CD4-positive, CD25-positive, alpha-beta regulatory T cell (primary cell): ENCODE results near the gene RBM19. TPM values are rescaled to one million over a fixed set of nuclear protein-coding genes. Genes with fewer than 3 reads are reported as not detected.
A peak's percentile ranks its signal among the peaks of the same experiment; 100 is the strongest.

ENCODE experiments used
- ATAC-seq, 2 donors: fragments of 150-1000 bp; cut with Tn5 transposase; one replicate each; pipeline ENCODE4 v1.10.0; 2021; ENCODE audit warnings: low read depth in 2 of 2, moderate number of reproducible peaks in 2 of 2, moderate library complexity in 1 of 2
- DNase-seq, 3 donors: peaks; one replicate each; pipeline versions ENCODE4 v3.0.0 to v3.0.0-alpha.2; 2012 to 2022; ENCODE audit warnings: mixed read lengths in 1 of 3
- H3K27ac ChIP-seq: one replicate; pipeline ENCODE4 v1.7.0; 2013; ENCODE audit warnings: mild to moderate bottlenecking, low read length; ENCODE audit not compliant: insufficient read depth, poor library complexity, severe bottlenecking
- H3K27me3 ChIP-seq: one replicate; pipeline ENCODE4 v1.7.0; 2013; ENCODE audit warnings: low read length; ENCODE audit not compliant: control insufficient read depth, insufficient read depth
- H3K36me3 ChIP-seq: one replicate; pipeline ENCODE4 v1.7.0; 2013; ENCODE audit warnings: mild to moderate bottlenecking, low read length, moderate library complexity; ENCODE audit not compliant: control insufficient read depth, insufficient read depth
- H3K4me1 ChIP-seq: 2 replicates; pipeline ENCODE4 v1.7.0; 2013; ENCODE audit warnings: mild to moderate bottlenecking, low read length; ENCODE audit not compliant: insufficient read depth, control insufficient read depth, poor library complexity, severe bottlenecking
- H3K4me3 ChIP-seq: one replicate; pipeline ENCODE4 v1.7.0; 2013; ENCODE audit warnings: low read depth, mild to moderate bottlenecking, low read length, moderate library complexity
- H3K9me3 ChIP-seq, 2 experiments: 1 replicate in 1 of 2; 2 replicates in 1 of 2; pipeline ENCODE4 v1.7.0; 2013; ENCODE audit warnings: low read length in 2 of 2, mild to moderate bottlenecking in 1 of 2, moderate library complexity in 1 of 2; ENCODE audit not compliant: control insufficient read depth in 2 of 2
- H3K27ac Mint-ChIP-seq, 3 donors: one replicate each; pipeline ENCODE4 v1.8.0; 2020 to 2022; ENCODE audit warnings: mild to moderate bottlenecking in 3 of 3, mixed read lengths in 3 of 3, moderate library complexity in 2 of 3
- H3K27me3 Mint-ChIP-seq: one replicate; pipeline ENCODE4 v1.8.0; 2022; ENCODE audit warnings: mild to moderate bottlenecking, mixed read lengths
- H3K36me3 Mint-ChIP-seq: one replicate; pipeline ENCODE4 v1.8.0; 2020; ENCODE audit warnings: mixed read lengths
- H3K4me1 Mint-ChIP-seq, 4 donors: one replicate each; pipeline ENCODE4 v1.8.0; 2020 to 2022; ENCODE audit warnings: mixed read lengths in 4 of 4, mild to moderate bottlenecking in 1 of 4
- H3K4me3 Mint-ChIP-seq, 4 donors: one replicate each; pipeline ENCODE4 v1.8.0; 2020 to 2022; ENCODE audit warnings: mild to moderate bottlenecking in 4 of 4, mixed read lengths in 4 of 4, moderate library complexity in 3 of 4
- H3K9me3 Mint-ChIP-seq, 7 donors: one replicate each; pipeline ENCODE4 v1.8.0; 2020 to 2022; ENCODE audit warnings: mixed read lengths in 7 of 7, mild to moderate bottlenecking in 3 of 7, moderate library complexity in 2 of 7
- polyA plus RNA-seq, 4 donors: library from polyadenylated mRNA; unstranded; fragments of 300-500 nt; fragmentation: Illumina TruSeq; gene quantifications; one replicate each; pipeline ENCODE4 v1.2.3, GENCODE V29; 2021
- total RNA-seq: library from RNA; stranded (reverse); gene quantifications from one replicate; pipeline ENCODE4 v1.2.3, GENCODE V29; 2022

Gene RBM19
- total and polyA plus RNA-seq, 5 donors from 2014 or later, result 6.3 to 66.2 (median 6.9) TPM

DNA sequence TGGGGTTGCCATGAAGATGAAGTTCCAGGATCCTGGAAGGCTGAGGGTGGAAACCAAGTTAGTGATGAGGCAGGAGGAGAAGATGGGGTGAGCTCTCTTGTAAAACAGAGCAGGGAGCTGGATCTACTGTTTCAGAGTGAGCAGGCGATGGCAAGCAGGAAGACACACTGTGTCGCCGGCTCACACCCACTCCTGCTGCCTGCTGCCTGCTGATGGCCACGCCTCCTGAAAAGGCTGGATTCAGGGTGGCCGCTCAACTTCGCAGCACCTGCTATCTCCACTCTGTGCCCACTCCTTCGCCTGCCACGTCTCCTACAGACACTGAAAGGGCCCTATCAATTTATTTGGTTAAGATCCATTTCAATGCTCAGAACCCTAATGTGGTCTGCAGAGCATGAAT lies 96.1 kb downstream of the RBM19 start:
- Mint-ChIP-seq H3K4me3 (no peak overlapping the region), H3K9me3 (no peaks in the 10 kb centered on the region), H3K27me3 (no peaks in the 10 kb centered on the region), H3K36me3 (peaks cover 38% of the 10 kb centered on the region), H3K4me1 (peaks cover 0 to 5% (median 1%) of the 10 kb centered on the region in 4 donors), H3K27ac (peak overlapping the region in 1 of 3 donors; percentile 33)
- Histone ChIP-seq H3K9me3 (no peaks in the 10 kb centered on the region), H3K36me3 (peaks cover 13% of the 10 kb centered on the region), H3K27me3 (no peaks in the 10 kb centered on the region), H3K4me1 (no peaks in the 10 kb centered on the region), H3K4me3 (no peak overlapping the region), H3K27ac (no peak overlapping the region)
- ATAC-seq (no peak), DNase-seq (no peak)

DNA sequence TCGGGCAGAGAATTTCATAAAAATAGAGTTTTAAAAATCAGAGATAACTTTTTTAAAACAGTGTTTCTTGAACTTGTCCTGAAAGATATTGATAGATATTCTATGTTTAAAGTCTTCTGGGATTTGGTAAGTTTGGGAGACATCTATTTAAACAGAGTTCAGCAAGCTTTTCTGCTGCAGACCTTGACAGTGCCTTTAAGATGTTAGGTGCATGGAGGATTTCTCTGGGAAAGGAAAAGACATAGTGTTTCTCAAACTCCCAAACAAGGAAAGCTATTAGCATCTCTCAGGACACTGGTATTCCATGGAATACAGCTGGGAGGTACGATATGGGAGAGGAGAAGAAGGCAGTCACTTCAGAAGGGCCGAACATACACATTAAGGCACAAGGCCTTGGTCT lies 97.8 kb downstream of the RBM19 start:
- ATAC-seq, result no peak
- Mint-ChIP-seq H3K9me3 (no peaks in the 10 kb centered on the region), H3K27ac (peak overlapping the region in 1 of 3 donors; percentile 43), H3K27me3 (no peaks in the 10 kb centered on the region), H3K4me3 (no peak overlapping the region), H3K4me1 (peaks cover 0 to 3% (median 1%) of the 10 kb centered on the region in 4 donors), H3K36me3 (peaks cover 31% of the 10 kb centered on the region)
- Histone ChIP-seq H3K27me3 (no peaks in the 10 kb centered on the region), H3K4me1 (no peaks in the 10 kb centered on the region), H3K27ac (no peak overlapping the region), H3K4me3 (no peak overlapping the region), H3K36me3 (peaks cover 7% of the 10 kb centered on the region), H3K9me3 (no peaks in the 10 kb centered on the region)
- DNase-seq, result no peak

DNA sequence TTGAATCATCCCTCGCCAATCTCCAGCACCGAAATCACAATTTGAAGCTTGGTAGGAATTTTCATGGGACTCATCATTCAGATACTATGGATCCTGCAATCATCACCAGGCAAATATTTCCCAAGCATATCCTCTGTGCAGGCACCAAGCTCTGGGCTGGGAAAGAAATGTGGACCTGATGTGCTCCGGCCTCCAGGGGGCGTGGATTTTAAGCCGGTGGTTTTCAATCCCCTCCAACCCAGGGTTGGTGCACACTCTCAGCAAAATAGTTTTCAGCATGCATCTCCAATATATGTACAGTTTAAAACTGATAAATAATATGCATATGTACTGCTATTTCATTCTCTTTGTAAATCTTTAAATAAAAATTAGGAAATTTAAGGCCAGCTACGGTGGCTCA lies 98.9 kb downstream of the RBM19 start:
- no peaks in the 10 kb centered on the region for H3K27me3 ChIP-seq
- H3K4me3 ChIP-seq, result no peak overlapping the region
- peaks cover 35% of the 10 kb centered on the region for H3K36me3 Mint-ChIP-seq
- H3K27me3 Mint-ChIP-seq, result no peaks in the 10 kb centered on the region
- no peaks in the 10 kb centered on the region for H3K9me3 ChIP-seq
- peaks cover 0 to 6% (median 3%) of the 10 kb centered on the region in 4 donors for H3K4me1 Mint-ChIP-seq
- H3K4me3 Mint-ChIP-seq, result no peak overlapping the region
- H3K9me3 Mint-ChIP-seq, result no peaks in the 10 kb centered on the region
- DNase-seq, result no peak
- no peak for ATAC-seq
- H3K4me1 ChIP-seq, result no peaks in the 10 kb centered on the region
- no peak overlapping the region for H3K27ac ChIP-seq
- H3K27ac Mint-ChIP-seq, result no peak overlapping the region
- peaks cover 7% of the 10 kb centered on the region for H3K36me3 ChIP-seq

DNA sequence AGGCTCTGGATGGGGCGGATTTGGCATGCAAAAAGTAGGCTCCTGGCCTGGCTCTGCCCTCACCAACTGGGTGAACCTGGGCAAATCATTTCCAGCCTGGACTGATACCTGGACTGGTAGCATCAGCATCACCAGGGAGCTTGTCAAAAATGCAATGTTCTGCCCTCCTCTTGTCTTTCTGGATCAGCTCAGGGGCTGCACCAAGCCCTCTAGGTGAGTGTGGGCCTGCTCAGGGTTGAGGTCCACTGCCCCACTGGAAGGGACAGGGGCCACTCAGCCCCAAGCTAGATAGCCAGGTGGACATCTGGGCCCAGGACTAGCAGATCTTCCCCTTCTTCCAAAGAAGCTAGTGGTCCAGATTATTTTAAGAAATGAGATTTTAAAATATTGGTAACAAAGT lies 99.6 kb downstream of the RBM19 start:
- no peaks in the 10 kb centered on the region for H3K9me3 ChIP-seq
- H3K36me3 Mint-ChIP-seq, result peaks cover 39% of the 10 kb centered on the region
- DNase-seq (no peak), ATAC-seq (no peak)
- no peaks in the 10 kb centered on the region for H3K9me3 Mint-ChIP-seq
- no peaks in the 10 kb centered on the region for H3K27me3 Mint-ChIP-seq
- no peaks in the 10 kb centered on the region for H3K27me3 ChIP-seq
- no peak overlapping the region for H3K27ac ChIP-seq
- peaks cover 9% of the 10 kb centered on the region for H3K36me3 ChIP-seq
- H3K4me3 ChIP-seq, result no peak overlapping the region
- peaks cover 0 to 9% (median 7%) of the 10 kb centered on the region in 4 donors for H3K4me1 Mint-ChIP-seq
- no peak overlapping the region for H3K27ac Mint-ChIP-seq
- H3K4me1 ChIP-seq, result no peaks in the 10 kb centered on the region
- H3K4me3 Mint-ChIP-seq, result no peak overlapping the region

DNA sequence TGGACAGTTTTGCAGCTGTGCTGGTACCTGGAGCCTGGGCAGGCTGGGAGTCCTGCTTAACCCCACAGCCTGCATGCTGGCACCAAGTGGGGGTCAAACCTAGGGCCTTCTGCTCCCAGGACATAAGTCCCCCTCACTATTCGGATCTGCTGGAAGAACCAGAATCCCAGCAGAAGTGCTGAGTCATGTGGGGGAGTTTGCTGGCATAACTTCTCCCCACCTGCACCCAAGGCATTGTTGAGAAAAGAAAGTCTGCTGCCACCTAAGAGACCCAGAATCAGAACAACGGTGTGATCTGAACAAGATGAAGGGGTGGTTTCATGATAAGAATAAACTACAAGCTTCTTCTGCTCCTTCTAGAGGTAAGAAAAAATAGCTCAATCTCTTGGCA lies 102.7 kb downstream of the RBM19 start:
- no peaks in the 10 kb centered on the region for H3K27me3 Mint-ChIP-seq
- Histone ChIP-seq H3K4me1 (no peaks in the 10 kb centered on the region), H3K4me3 (no peak overlapping the region), H3K36me3 (peaks cover 6% of the 10 kb centered on the region), H3K27ac (no peak overlapping the region), H3K9me3 (no peaks in the 10 kb centered on the region), H3K27me3 (no peaks in the 10 kb centered on the region)
- DNase-seq (no peak), ATAC-seq (no peak)
- no peak overlapping the region for H3K27ac Mint-ChIP-seq
- H3K4me3 Mint-ChIP-seq, result no peak overlapping the region
- H3K4me1 Mint-ChIP-seq, result peaks cover 0 to 10% (median 6%) of the 10 kb centered on the region in 4 donors
- H3K9me3 Mint-ChIP-seq, result no peaks in the 10 kb centered on the region
- peaks cover 24% of the 10 kb centered on the region for H3K36me3 Mint-ChIP-seq

DNA sequence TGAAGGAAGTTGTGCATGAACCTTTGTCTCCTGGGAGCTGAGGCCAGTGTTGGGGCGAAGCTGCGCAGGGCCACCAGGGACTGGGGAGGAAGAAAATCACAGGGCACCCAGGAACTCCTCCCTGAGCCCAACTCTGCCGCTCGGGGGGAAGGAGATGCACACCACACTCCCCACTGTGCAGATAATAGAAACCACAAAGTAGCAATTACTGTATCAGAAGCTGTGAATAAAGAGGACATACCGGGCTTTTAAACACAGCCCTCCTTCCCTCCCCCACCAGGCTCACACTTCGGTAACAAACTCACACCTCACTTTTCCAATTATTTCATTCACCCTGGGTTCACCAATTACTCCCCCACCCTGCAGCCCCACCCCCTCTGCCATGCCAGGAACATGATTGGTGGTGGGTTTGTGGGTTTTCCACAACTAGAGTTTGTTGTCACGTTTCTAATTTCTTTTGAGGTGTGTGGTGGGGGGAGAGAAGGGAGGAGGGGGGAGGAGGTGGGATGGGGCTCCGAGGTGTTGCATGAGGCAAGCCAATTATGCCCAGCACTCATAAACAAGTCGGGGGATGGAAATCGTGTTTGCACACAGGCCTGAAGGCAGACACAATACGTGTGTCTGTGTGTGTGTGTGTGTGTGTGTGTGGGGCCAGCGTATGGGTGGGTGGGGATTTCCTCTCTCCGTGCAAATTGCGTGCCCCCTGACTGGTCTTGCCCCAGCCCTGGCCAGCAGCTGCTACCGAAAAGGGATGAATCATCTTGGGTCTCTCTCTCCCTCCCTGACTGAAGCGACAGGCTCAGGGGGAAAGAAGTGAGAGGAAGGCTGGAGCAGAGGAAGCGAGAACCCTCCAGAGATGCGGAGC lies 103.3 kb downstream of the RBM19 start:
- H3K9me3 Mint-ChIP-seq, result no peaks in the 10 kb centered on the region
- peaks cover 12% of the 10 kb centered on the region for H3K36me3 ChIP-seq
- no peak overlapping the region for H3K27ac ChIP-seq
- no peaks in the 10 kb centered on the region for H3K27me3 ChIP-seq
- H3K27me3 Mint-ChIP-seq, result no peaks in the 10 kb centered on the region
- DNase-seq (no peak), ATAC-seq (no peak)
- H3K36me3 Mint-ChIP-seq, result peaks cover 24% of the 10 kb centered on the region
- H3K27ac Mint-ChIP-seq, result no peak overlapping the region
- peaks cover 0 to 10% (median 5%) of the 10 kb centered on the region in 4 donors for H3K4me1 Mint-ChIP-seq
- no peaks in the 10 kb centered on the region for H3K4me1 ChIP-seq
- H3K4me3 Mint-ChIP-seq, result no peak overlapping the region
- no peaks in the 10 kb centered on the region for H3K9me3 ChIP-seq
- no peak overlapping the region for H3K4me3 ChIP-seq

DNA sequence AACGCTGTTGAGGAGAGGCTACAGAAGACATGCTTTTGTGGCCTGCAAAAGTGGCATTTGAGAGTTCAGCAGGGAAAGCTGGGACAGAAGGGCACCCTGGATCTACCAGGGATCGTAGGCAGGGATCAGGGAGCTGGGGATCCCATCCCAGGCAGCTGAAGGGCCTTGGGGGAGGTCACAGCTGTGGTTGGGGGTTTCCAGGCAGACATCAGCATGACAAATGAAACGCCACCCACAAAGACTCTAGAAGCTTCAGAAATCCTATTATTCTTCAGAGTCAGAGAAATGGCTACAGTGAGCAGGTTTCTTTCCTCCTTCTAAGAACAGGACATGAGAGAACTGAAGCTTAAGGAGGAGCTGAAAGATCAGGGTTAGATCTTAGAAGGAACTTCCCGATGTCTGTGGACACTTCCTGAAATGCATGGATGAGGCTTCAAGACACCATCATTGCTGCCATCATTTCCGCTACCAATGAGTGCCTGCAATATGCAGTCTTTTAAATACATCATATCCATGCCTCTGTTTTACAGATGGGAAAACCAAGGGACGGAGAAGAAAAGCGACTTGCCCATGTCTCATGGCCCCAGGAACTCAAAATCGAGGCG lies 104.3 kb downstream of the RBM19 start:
- no peak overlapping the region for H3K27ac ChIP-seq
- Mint-ChIP-seq H3K4me3 (no peak overlapping the region), H3K9me3 (no peaks in the 10 kb centered on the region)

More for the DNA sequence above, 104.3 kb downstream of the RBM19 start:
- ATAC-seq (no peak), DNase-seq (no peak)
- Mint-ChIP-seq H3K27me3 (no peaks in the 10 kb centered on the region), H3K4me1 (peaks cover 0 to 10% (median 5%) of the 10 kb centered on the region in 4 donors), H3K27ac (peak overlapping the region in 2 of 3 donors; percentile 20 to 43), H3K36me3 (peaks cover 27% of the 10 kb centered on the region)
- H3K27me3 ChIP-seq, result no peaks in the 10 kb centered on the region
- H3K9me3 ChIP-seq, result no peaks in the 10 kb centered on the region
- H3K4me3 ChIP-seq, result no peak overlapping the region
- H3K36me3 ChIP-seq, result peaks cover 20% of the 10 kb centered on the region
- no peaks in the 10 kb centered on the region for H3K4me1 ChIP-seq
